Measurements from ENCODE around the gene SREK1IP1. TPM values are rescaled to one million over a fixed set of nuclear protein-coding genes. Genes with fewer than 3 reads are reported as not detected.

Gene SREK1IP1
- polyA plus RNA-seq (2013, experiment 1 of 2): 15.0 TPM
- polyA plus RNA-seq (2013, experiment 2 of 2): 19.0 TPM

GRCh38 chr5:64768358-64769312, at the start of gene SREK1IP1, which contains the start of gene CWC27:
TSS of gene SREK1IP1 (minus strand) at chr5:64768691. CDS start at chr5:64768517, 174 bp downstream.
TSS of gene CWC27 (plus strand) at chr5:64768930. CDS start at chr5:64769147, 217 bp downstream.
- H3K4me3 ChIP-seq (ENCODE audit: low read length): peak within 1 kb of the TSS; percentile 81
- peak within 1 kb of the TSS; percentile 89 for H3K27ac ChIP-seq (ENCODE audit: low read depth, low read length)
- peak within 1 kb of the TSS; percentile 98 for H3K9ac ChIP-seq (ENCODE audit: low read depth, low read length)
- H3K27me3 ChIP-seq (ENCODE audit: insufficient read depth, low read length): no peaks in the 10 kb centered on the region
- under 1% methylated on average over 46 of the region's 48 CpGs for WGBS
- H3K9me3 ChIP-seq (ENCODE audit: insufficient read depth, low read depth, low read length): no peaks in the 10 kb centered on the region
- H3K4me1 ChIP-seq (ENCODE audit: insufficient read depth, low read length): peaks cover 14% of the 10 kb centered on the region
- peaks cover 32% of the 10 kb centered on the region for H3K36me3 ChIP-seq (ENCODE audit: insufficient read depth, low read length)

- Histone ChIP-seq H3K27me3 (ENCODE audit: insufficient read depth, low read length) (no peaks in the 10 kb centered on the region), H3K9me3 (ENCODE audit: insufficient read depth, low read depth, low read length) (no peaks in the 10 kb centered on the region), H3K27ac (ENCODE audit: low read depth, low read length) (no peak overlapping the region), H3K4me3 (ENCODE audit: low read length) (no peak overlapping the region), H3K9ac (ENCODE audit: low read depth, low read length) (no peak overlapping the region), H3K36me3 (ENCODE audit: insufficient read depth, low read length) (peaks cover 8% of the 10 kb centered on the region; the same call in 1 of the 2 replicates), H3K4me1 (ENCODE audit: insufficient read depth, low read length) (peaks cover 14% of the 10 kb centered on the region)
- WGBS: 100% methylated on average over 1 of the region's 3 CpGs
These were observed 49.8 kb upstream of the SREK1IP1 start for GRCh38 chr5:64818245-64818644.

- Histone ChIP-seq H3K4me3 (ENCODE audit: low read length) (no peak overlapping the region), H3K9me3 (ENCODE audit: insufficient read depth, low read depth, low read length) (no peaks in the 10 kb centered on the region)
These were observed 45.6 kb upstream of the SREK1IP1 start for GRCh38 chr5:64814073-64814472.

GRCh38 chr5:64811050-64811640, 42.7 kb upstream of the SREK1IP1 start:
- Histone ChIP-seq H3K4me1 (ENCODE audit: insufficient read depth, low read length) (no peaks in the 10 kb centered on the region), H3K9me3 (ENCODE audit: insufficient read depth, low read depth, low read length) (no peaks in the 10 kb centered on the region), H3K27me3 (ENCODE audit: insufficient read depth, low read length) (no peaks in the 10 kb centered on the region), H3K9ac (ENCODE audit: low read depth, low read length) (no peak overlapping the region), H3K36me3 (ENCODE audit: insufficient read depth, low read length) (peaks cover 21% of the 10 kb centered on the region; the same call in 1 of the 2 replicates), H3K27ac (ENCODE audit: low read depth, low read length) (no peak overlapping the region), H3K4me3 (ENCODE audit: low read length) (no peak overlapping the region)
- 92% methylated on average over 1 of the region's 1 CpG for WGBS

More at GRCh38 chr5:64814073-64814472, 45.6 kb upstream of the SREK1IP1 start:
- no peaks in the 10 kb centered on the region for H3K27me3 ChIP-seq (ENCODE audit: insufficient read depth, low read length)
- no peak overlapping the region for H3K9ac ChIP-seq (ENCODE audit: low read depth, low read length)
- peaks cover 9% of the 10 kb centered on the region; the same call in 1 of the 2 replicates for H3K36me3 ChIP-seq (ENCODE audit: insufficient read depth, low read length)
- H3K27ac ChIP-seq (ENCODE audit: low read depth, low read length): no peak overlapping the region
- H3K4me1 ChIP-seq (ENCODE audit: insufficient read depth, low read length): peaks cover 14% of the 10 kb centered on the region
- WGBS: 94% methylated on average over 1 of the region's 2 CpGs

GRCh38 chr5:64807520-64807919, 39.0 kb upstream of the SREK1IP1 start:
- Histone ChIP-seq H3K9me3 (ENCODE audit: insufficient read depth, low read depth, low read length) (no peaks in the 10 kb centered on the region), H3K27ac (ENCODE audit: low read depth, low read length) (no peak overlapping the region), H3K4me3 (ENCODE audit: low read length) (no peak overlapping the region), H3K9ac (ENCODE audit: low read depth, low read length) (no peak overlapping the region), H3K36me3 (ENCODE audit: insufficient read depth, low read length) (peaks cover 42% of the 10 kb centered on the region), H3K4me1 (ENCODE audit: insufficient read depth, low read length) (no peaks in the 10 kb centered on the region), H3K27me3 (ENCODE audit: insufficient read depth, low read length) (no peaks in the 10 kb centered on the region)
- WGBS: 92% methylated on average over 5 of the region's 5 CpGs

- Histone ChIP-seq H3K36me3 (ENCODE audit: insufficient read depth, low read length) (peaks cover 52% of the 10 kb centered on the region), H3K9ac (ENCODE audit: low read depth, low read length) (no peak overlapping the region), H3K4me1 (ENCODE audit: insufficient read depth, low read length) (no peaks in the 10 kb centered on the region), H3K9me3 (ENCODE audit: insufficient read depth, low read depth, low read length) (no peaks in the 10 kb centered on the region), H3K27ac (ENCODE audit: low read depth, low read length) (no peak overlapping the region), H3K27me3 (ENCODE audit: insufficient read depth, low read length) (no peaks in the 10 kb centered on the region), H3K4me3 (ENCODE audit: low read length) (no peak overlapping the region)
- WGBS: 90% methylated on average over 1 of the region's 2 CpGs
These were observed 38.0 kb upstream of the SREK1IP1 start for GRCh38 chr5:64806537-64806936.

- no peak overlapping the region for H3K9ac ChIP-seq (ENCODE audit: low read depth, low read length)
- no peaks in the 10 kb centered on the region for H3K27me3 ChIP-seq (ENCODE audit: insufficient read depth, low read length)
- 100% methylated on average over 2 of the region's 2 CpGs for WGBS
- H3K4me1 ChIP-seq (ENCODE audit: insufficient read depth, low read length): peaks cover 9% of the 10 kb centered on the region
- H3K4me3 ChIP-seq (ENCODE audit: low read length): no peak overlapping the region
- peaks cover 62% of the 10 kb centered on the region for H3K36me3 ChIP-seq (ENCODE audit: insufficient read depth, low read length)
- no peak overlapping the region for H3K27ac ChIP-seq (ENCODE audit: low read depth, low read length)
- no peaks in the 10 kb centered on the region for H3K9me3 ChIP-seq (ENCODE audit: insufficient read depth, low read depth, low read length)
These were observed 32.4 kb upstream of the SREK1IP1 start for GRCh38 chr5:64800926-64801325.

- H3K9me3 ChIP-seq (ENCODE audit: insufficient read depth, low read depth, low read length): no peaks in the 10 kb centered on the region
- no peaks in the 10 kb centered on the region for H3K27me3 ChIP-seq (ENCODE audit: insufficient read depth, low read length)
- no peak overlapping the region for H3K9ac ChIP-seq (ENCODE audit: low read depth, low read length)
- peaks cover 48% of the 10 kb centered on the region for H3K36me3 ChIP-seq (ENCODE audit: insufficient read depth, low read length)
- H3K4me1 ChIP-seq (ENCODE audit: insufficient read depth, low read length): peaks cover 9% of the 10 kb centered on the region
- no peak overlapping the region for H3K27ac ChIP-seq (ENCODE audit: low read depth, low read length)
- no peak overlapping the region for H3K4me3 ChIP-seq (ENCODE audit: low read length)
These were observed 27.8 kb upstream of the SREK1IP1 start for GRCh38 chr5:64796301-64796700.

GRCh38 chr5:64794053-64794770, 25.7 kb upstream of the SREK1IP1 start:
- 93% methylated on average over 3 of the region's 3 CpGs for WGBS
- no peaks in the 10 kb centered on the region for H3K9me3 ChIP-seq (ENCODE audit: insufficient read depth, low read depth, low read length)
- H3K4me1 ChIP-seq (ENCODE audit: insufficient read depth, low read length): peaks cover 9% of the 10 kb centered on the region
- H3K27me3 ChIP-seq (ENCODE audit: insufficient read depth, low read length): no peaks in the 10 kb centered on the region
- H3K9ac ChIP-seq (ENCODE audit: low read depth, low read length): no peak overlapping the region
- peaks cover 53% of the 10 kb centered on the region for H3K36me3 ChIP-seq (ENCODE audit: insufficient read depth, low read length)
- H3K4me3 ChIP-seq (ENCODE audit: low read length): no peak overlapping the region
- no peak overlapping the region for H3K27ac ChIP-seq (ENCODE audit: low read depth, low read length)

- Histone ChIP-seq H3K36me3 (ENCODE audit: insufficient read depth, low read length) (peaks cover 56% of the 10 kb centered on the region), H3K27me3 (ENCODE audit: insufficient read depth, low read length) (no peaks in the 10 kb centered on the region), H3K4me1 (ENCODE audit: insufficient read depth, low read length) (peaks cover 5% of the 10 kb centered on the region), H3K9me3 (ENCODE audit: insufficient read depth, low read depth, low read length) (no peaks in the 10 kb centered on the region), H3K9ac (ENCODE audit: low read depth, low read length) (no peak overlapping the region), H3K27ac (ENCODE audit: low read depth, low read length) (no peak overlapping the region), H3K4me3 (ENCODE audit: low read length) (no peak overlapping the region)
These were observed 24.0 kb upstream of the SREK1IP1 start for GRCh38 chr5:64792469-64792868.

- Histone ChIP-seq H3K27ac (ENCODE audit: low read depth, low read length) (no peak overlapping the region), H3K36me3 (ENCODE audit: insufficient read depth, low read length) (peaks cover 73% of the 10 kb centered on the region), H3K9ac (ENCODE audit: low read depth, low read length) (no peak overlapping the region), H3K9me3 (ENCODE audit: insufficient read depth, low read depth, low read length) (no peaks in the 10 kb centered on the region), H3K4me1 (ENCODE audit: insufficient read depth, low read length) (no peaks in the 10 kb centered on the region), H3K4me3 (ENCODE audit: low read length) (no peak overlapping the region), H3K27me3 (ENCODE audit: insufficient read depth, low read length) (no peaks in the 10 kb centered on the region)
- 100% methylated on average over 1 of the region's 1 CpG for WGBS
These were observed 21.7 kb upstream of the SREK1IP1 start for GRCh38 chr5:64790210-64790609.
